Inflammatory macrophage treated with lipopolysaccharide for 4 hours (primary cell): ENCODE results near the gene NXPH2.
A peak's percentile ranks its signal among the peaks of the same experiment; 100 is the strongest.

Experiments used
- DNase-seq: peaks from one replicate; pipeline ENCODE4 v3.0.0-alpha.2; 2020

NXPH2 gene

GRCh38 chr2:138779781-138780445, at the start of gene NXPH2:
TSS of gene NXPH2 (minus strand) at chr2:138780390. CDS start at chr2:138780241, 149 bp downstream.
- DNase-seq: no peak

DNA sequence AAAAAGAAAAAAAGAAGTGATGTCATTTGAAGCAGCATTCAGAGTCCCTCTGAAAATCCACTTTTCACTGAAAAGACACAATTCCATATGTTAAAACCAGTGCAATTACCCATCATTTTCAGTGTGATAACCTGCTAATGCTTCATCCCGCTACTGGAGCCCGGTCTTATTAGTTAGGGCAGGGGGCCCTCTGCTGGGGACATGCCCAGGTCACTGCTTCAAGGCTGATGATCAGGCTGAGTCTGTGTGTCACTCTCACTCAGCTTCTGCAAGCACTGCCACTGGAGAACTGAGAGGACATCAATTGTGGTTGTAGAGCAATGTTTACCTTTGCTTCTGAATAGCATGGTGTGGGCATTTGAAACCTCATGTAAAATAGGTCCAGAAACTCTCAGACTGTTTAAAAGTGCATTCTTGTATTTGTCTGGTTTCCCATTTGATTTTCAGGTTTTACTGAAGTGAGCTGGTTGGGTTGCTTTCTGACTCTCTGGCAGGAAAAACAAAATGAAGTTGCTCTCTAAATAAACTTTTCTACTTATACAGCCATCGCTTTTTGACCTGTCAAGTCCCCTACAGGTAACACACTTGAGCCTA, 49.2 kb upstream of the NXPH2 start:
- peak; percentile 17 for DNase-seq

- DNase-seq: peak; percentile 63
Measured at GRCh38 chr2:138827426-138828054, 47.4 kb upstream of the NXPH2 start.

DNA sequence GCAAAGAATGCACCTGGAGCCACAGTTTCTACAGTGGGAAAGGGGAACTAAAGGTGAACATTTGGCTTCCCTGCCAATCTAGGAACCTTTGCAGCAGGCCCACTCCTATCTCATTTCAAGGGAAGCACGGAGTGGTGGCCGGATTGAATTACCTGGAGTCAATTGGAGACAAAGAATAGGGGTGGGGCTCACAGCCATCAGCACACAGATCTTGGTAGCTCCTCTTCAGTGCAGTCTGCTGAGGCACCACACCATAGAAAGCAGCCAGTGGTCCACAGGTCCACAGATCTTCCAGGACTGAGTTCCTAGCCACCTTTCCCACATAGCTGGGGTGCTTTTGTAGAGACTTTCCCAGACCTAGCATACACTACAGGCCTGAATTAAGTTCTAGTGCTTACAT, 43.5 kb upstream of the NXPH2 start:
- no peak for DNase-seq

GRCh38 chr2:138819964-138820363, 39.8 kb upstream of the NXPH2 start:
- DNase-seq: no peak

DNA sequence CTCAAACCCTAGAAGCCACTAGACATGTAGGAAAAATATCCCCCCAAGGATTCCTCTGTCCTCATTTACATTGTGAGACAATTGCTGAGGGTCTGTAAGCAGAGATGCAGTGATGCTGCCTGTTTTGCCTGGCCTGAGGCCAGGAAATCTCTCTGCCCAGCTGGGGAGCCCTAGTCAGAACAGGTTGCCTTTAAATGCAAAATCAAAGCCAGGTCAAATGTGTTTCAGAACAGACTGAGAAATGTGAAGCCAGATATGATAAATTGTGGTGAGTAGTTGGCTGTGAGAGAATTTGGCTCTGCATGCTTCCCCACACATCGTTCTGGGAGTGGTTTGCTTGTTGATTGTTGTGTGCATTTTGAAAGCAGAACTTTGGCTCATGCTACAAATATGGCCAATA, 38.4 kb upstream of the NXPH2 start:
- DNase-seq: no peak

- DNase-seq: peak; percentile 78
Measured at GRCh38 chr2:138814123-138814898, 34.1 kb upstream of the NXPH2 start.

GRCh38 chr2:138811431-138811830, 31.2 kb upstream of the NXPH2 start:
- no peak for DNase-seq

GRCh38 chr2:138794724-138795123, 14.5 kb upstream of the NXPH2 start:
- no peak for DNase-seq

GRCh38 chr2:138787053-138787666, 7.0 kb upstream of the NXPH2 start:
- DNase-seq: peak; percentile 20

DNA sequence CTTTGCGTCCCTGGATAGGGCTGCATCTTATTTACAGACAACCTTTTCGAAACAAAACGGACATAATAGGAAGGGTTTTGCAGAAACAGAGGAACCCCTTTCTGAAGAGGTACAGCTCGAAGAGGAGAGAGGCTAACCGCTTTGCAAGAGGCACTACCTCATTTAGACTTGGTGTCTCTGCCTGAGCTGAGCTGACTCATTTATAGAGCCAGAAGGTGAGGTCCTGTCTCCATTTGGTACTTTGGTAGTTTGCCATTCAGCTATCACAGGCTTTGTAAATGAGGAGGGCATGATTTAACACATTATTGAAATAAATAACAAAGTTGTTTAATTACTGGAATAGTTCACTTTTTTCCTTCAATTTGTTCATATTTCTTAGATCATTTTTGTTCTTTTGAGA, 2.2 kb upstream of the NXPH2 start:
- DNase-seq: no peak

GRCh38 chr2:138780908-138781307, 718 bp upstream of the NXPH2 start:
- DNase-seq: no peak

DNA sequence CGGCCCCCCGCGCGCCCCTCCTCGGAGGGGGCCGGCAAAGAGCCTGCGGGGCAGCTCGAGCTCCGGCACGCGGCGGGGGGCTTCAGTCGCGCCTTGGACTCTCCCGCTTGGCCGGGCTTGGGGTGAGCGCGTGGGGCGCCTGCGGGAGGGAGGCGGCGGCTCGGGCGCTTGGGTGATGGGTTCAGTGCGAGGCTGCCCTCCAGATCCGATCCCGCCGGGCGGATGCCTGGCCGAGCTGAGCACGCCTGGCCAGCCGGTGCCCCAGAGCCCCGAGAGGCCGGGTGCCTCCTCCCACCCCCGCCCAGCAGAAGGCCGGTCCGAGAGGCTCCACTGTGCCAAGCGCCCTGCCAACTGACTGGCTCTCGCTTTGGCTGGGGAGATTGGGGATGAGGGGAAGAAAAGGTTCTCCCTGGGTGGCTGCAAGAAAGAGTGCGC, 273 bp upstream of the NXPH2 start:
- DNase-seq: no peak

DNA sequence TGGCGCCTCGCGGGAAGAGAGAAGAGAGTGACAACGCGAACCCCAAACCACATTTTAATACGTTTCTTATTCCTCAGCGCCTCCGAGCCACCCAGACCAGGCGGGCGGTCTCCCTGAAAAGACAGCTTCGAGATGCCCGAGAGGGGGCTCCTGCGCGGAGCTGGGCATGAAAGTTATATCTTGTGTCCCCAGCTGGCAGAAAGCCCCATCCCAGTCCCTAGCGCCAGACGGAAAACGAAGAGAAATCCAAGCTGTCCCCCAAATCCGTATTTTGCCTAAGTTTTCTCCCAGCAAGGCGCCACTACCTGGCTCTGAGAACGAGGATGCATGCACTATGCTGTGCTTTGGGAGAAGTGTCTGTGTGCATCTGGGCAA, 797 bp downstream of the NXPH2 start:
- no peak for DNase-seq

DNA sequence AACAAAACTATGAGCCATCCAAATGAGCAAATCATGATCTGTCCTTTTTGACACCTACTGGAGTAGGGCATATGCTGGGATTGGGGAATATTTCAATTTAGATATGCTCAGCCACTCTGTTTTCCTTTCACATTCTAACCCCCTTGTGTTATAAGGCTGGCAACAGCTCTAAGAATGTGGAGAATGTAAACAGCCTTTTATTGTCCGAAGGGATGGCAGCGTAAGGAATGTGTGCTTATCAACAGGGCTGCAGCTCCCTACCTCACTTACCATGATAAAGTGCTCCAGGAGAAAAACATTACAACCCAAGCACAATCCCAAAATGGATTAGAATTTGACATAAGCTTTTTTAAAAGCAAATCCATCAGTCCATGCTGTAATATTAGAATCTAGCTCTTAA, 2.2 kb downstream of the NXPH2 start:
- no peak for DNase-seq

- no peak for DNase-seq
Measured at GRCh38 chr2:138775736-138776135, 4.5 kb downstream of the NXPH2 start.

GRCh38 chr2:138771534-138771933, 8.7 kb downstream of the NXPH2 start:
- DNase-seq: no peak

- no peak for DNase-seq
Measured at GRCh38 chr2:138767101-138767500, 13.1 kb downstream of the NXPH2 start.

GRCh38 chr2:138766464-138766863, 13.7 kb downstream of the NXPH2 start:
- DNase-seq: no peak

DNA sequence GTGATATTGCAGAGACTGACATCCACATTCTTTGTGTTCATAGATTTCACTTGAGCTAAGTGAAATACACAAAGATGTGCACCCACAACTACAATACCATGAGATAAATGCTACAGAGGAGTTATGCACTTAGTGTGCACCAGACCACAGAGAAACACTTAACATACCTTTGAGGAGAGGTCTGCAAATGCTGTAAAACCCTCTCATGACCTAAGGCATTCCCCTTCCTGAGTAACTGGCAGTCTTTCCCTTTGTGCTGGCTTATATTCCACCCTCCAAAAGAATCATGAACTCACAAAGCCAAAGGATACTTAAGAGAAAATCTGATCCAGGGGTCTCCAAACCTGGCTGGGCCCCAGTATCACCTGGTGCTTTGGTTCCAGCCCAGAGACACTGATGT, 16.2 kb downstream of the NXPH2 start:
- no peak for DNase-seq

DNA sequence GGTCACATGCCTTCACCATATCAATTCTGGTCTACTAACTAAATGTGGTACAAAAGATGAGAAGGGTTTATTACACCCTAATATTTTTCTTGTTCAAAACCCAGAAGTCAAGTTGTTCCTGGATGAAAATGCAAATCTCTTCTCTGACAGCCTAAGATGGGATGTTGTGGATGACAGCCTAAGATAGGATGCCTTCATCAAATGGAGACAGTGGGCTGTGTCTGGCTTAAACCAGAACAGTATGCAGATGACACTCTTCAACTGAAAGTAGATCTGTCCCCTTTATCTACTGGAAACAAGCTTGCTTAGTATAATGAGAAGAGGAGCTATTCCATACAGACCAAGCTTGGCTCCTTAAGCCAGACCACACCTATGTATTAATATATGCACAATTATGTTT, 17.7 kb downstream of the NXPH2 start:
- no peak for DNase-seq

GRCh38 chr2:138760676-138761075, 19.5 kb downstream of the NXPH2 start:
- no peak for DNase-seq

- DNase-seq: no peak
Measured at GRCh38 chr2:138757384-138757783, 22.8 kb downstream of the NXPH2 start.
